HG03521 (cell line): ENCODE results near the gene GBP2.

Experiments used
- ATAC-seq: cut with Tn5 transposase; IDR thresholded peaks from one replicate; pipeline ENCODE4 v1.9.1; 2021; ENCODE audit warnings: mild to moderate bottlenecking, moderate library complexity; ENCODE audit not compliant: unreplicated experiment

Gene GBP2, protein sequence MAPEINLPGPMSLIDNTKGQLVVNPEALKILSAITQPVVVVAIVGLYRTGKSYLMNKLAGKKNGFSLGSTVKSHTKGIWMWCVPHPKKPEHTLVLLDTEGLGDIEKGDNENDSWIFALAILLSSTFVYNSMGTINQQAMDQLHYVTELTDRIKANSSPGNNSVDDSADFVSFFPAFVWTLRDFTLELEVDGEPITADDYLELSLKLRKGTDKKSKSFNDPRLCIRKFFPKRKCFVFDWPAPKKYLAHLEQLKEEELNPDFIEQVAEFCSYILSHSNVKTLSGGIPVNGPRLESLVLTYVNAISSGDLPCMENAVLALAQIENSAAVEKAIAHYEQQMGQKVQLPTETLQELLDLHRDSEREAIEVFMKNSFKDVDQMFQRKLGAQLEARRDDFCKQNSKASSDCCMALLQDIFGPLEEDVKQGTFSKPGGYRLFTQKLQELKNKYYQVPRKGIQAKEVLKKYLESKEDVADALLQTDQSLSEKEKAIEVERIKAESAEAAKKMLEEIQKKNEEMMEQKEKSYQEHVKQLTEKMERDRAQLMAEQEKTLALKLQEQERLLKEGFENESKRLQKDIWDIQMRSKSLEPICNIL

GRCh38 chr1:89125913-89126580, at the start of gene GBP2:
GBP2 (minus strand) TSS chr1:89126114; CDS start chr1:89121966, 4,148 bp downstream.
- no peak for ATAC-seq

- no peak for ATAC-seq
Measured at GRCh38 chr1:89174491-89174890, 48.6 kb upstream of the GBP2 start.

DNA sequence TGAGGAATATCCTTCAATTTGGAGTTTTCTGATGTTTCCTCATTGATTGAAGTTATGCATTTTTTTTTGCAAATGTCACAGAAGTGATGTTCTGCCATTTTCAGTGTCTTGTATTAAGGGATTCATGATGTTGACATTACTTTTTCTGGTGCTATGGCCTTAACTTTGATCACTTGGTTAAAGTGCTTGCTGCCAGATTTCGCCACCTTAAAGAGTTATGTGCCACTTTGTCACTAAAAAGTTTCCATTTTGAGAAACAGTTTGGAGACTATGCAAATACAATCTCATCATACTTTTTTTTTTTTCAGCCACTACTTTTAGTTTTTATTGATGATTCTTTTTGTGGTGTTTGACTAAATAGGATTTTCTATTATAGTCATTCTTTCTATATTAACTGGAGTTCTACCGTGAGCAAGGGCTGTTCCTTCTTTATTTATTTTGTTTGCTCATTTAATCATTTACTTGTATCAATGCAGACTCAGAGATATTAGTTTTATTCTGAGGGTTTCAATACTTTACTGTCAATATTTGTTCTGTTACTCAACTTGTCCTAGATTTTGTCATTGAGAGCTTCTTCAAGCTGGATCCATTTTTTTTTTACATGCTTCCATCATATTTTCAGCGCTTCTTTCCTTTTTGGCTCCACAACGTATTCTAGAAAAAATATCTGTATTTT, 46.7 kb upstream of the GBP2 start:
- ATAC-seq: no peak

GRCh38 chr1:89171067-89171438, 45.1 kb upstream of the GBP2 start:
- no peak for ATAC-seq

GRCh38 chr1:89170170-89171066, 44.5 kb upstream of the GBP2 start:
- ATAC-seq: no peak

DNA sequence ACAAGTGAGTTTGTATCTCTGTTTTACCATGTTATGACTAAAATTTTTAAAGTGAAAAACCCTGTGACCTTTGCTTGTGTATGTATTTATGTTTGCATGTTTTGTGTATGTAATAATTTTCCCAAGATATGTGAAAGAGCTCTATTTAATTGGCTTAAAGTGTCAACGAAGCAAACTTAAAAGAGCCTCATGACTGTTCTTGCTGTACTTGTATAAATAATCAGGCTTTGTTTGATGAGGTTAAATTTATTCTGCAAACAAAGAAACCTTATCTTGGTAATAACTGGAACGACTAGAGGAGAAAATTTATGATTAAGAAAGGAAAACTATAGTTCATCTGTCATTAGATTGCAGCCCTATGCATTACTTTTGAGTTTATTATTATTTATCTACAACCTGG, 43.3 kb upstream of the GBP2 start:
- no peak for ATAC-seq

GRCh38 chr1:89167590-89168230, 41.8 kb upstream of the GBP2 start:
- ATAC-seq: no peak

DNA sequence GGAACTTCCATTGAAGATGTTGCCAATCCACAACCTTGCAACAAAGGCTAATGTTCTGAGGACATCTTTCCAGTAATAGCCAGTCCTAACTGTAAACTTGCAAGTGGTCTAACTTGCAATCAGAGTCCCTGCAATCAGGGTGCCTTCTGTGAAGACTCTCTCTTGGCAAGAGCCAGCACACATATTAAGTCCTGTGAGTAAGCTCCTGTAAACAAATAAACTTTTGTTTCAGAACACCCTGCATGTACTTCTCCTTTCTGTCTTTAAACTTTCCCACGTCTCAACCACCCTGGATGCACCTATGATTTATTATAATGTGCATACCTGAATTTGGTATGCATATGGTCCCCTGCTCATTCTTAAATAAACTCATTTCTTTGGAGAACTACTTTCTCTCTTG, 40.8 kb upstream of the GBP2 start:
- ATAC-seq: no peak

DNA sequence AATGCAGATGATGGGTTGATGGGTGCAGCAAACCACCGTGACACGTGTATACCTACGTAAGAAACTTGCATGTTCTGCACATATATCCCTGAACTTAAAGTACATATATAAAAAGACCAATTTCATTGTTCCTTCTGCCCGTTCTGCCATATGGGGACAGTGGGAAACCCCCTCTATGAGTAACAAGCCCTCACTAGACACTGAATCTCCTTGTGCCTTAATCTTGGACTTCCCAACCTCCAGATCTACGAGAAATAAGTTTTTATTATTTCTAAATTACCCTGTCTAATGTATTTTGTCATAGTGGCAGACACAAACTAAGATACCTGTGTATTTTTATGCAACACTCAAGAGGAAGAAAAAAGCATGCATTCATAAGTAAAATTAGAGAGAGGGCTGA, 39.9 kb upstream of the GBP2 start:
- no peak for ATAC-seq

GRCh38 chr1:89151047-89151446, 25.1 kb upstream of the GBP2 start:
- ATAC-seq: no peak

DNA sequence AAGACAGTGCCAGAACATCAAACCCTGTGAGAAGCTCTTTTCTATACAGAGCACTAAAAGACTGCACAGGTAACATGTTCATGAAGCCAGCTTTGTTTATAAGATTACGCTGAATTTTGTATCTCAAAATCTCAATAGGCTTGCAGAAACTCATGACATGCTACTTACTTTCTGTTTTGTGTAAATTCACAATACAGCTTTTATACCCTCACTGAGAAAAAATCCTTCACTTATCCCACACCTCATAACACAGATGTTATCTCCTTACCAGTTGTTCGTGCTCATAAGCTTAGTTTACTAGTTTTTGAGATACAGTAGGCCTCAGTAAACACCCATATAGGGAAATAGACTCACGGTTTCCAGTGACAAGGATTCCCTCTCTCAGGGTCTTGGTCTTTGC, 24.1 kb upstream of the GBP2 start:
- no peak for ATAC-seq

- ATAC-seq: no peak
Measured at GRCh38 chr1:89149229-89149628, 23.3 kb upstream of the GBP2 start.

- no peak for ATAC-seq
Measured at GRCh38 chr1:89147678-89148658, 22.1 kb upstream of the GBP2 start.

DNA sequence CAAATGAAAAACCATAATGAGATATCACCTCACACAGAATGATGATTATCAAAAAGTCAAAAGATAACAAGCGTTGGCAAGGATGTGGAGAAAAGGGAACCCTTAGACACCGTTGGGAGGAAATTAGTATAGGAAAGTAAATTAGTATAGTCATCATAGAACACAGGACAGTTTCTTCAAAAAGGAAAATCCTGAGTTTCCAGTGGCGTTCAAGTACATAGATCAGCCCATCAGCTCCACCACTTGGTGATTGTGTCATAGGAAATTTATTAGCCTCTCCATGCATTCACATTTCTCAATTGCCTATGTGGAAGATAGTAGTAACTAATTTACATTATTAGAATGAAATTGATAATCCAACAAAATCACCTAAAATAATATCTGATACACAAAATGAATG, 20.8 kb upstream of the GBP2 start:
- ATAC-seq: no peak

DNA sequence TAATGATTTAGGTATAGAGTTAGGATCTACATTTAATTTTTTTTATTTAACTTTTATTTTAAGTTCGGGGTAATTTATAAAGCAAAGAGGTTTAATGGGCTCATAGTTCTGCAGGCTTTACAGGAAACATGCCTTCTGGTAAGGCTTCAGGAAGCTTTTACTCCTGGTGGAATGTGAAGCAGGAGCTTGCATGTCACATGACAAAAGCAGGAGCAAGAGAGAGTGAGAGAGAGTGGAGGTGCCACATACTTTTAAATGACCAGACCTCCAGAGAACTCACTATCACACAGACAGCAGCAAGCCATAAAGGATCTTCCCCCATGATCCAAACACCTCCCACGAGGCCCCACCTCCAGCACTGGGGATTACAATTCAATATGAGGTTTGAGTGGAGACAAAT, 17.6 kb upstream of the GBP2 start:
- ATAC-seq: no peak

DNA sequence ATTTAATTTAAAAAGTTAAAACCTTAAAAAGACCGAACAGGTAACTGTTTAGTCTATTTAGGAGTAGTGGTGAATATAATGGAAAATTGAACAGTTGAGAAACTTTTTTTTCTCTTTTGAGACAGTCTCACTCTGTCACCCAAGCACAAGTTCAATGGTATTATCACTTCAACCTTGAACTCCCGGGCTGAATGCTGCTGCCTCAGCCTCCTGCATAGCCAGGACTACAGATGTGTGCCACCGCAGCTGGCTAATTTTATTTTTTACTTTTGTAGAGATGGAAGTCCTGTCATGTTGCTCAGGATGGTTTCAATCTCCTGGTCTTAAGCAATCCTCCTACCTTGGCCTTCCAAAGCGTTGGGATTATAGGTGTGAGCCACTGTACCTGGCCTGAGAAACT, 16.2 kb upstream of the GBP2 start:
- ATAC-seq: no peak

GRCh38 chr1:89133747-89134146, 7.8 kb upstream of the GBP2 start:
- ATAC-seq: no peak

DNA sequence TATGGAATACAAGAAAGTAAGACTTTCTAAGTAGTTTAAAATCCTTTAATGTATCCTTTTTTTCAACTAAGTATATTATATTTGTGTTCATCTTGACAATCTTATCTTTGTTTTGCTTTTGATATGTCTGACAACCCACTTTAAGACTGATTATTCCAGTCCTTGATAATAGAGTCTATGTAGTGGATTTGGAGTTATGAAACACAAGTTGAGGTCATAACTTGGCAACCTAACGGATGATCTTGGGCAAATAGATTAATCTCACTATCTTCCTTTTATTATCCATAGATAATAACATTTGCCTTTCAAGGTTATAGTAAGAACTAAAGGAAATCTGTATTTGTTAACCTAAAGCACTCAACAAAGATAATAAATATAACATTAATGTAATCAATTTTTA, 4.8 kb upstream of the GBP2 start:
- no peak for ATAC-seq

DNA sequence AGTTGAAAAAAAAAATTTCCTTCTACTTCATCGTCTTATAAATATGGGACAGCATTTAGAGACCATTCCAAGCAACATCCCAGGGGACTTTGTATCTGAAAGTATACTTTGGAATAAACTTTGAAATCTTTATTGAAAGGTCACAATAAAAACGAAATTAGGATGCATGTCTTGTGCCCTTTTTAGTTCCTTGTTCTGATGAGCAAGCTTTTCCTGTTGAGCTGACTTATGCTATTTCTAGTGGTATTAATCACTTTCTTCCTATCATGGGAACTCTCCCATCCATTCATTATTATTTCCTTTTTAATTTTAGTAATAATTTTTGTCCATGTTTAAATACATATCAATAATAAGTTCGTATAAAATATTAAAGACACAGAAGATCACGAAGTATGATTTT, 4.0 kb upstream of the GBP2 start:
- no peak for ATAC-seq
